SK-MEL-5 (cell line): ENCODE data around the gene DNAJC19. TPM values are rescaled to one million over a fixed set of nuclear protein-coding genes. Genes with fewer than 3 reads are reported as not detected.

Experiments
- DNase-seq: peaks from one replicate; pipeline ENCODE4 v3.0.0-alpha.2; 2016; ENCODE audit warnings: low read depth, low spot score
- in situ Hi-C: cut with HindIII; loops from 2 replicates; pipeline ENCODE4 v1.10.0; 2016; ENCODE audit warnings: low sequenced_read_pairs, high pct_unique_total_duplicates, low pct_unique_long_range_greater_than_20kb
- total RNA-seq: library from RNA; depleted of rRNA; stranded (reverse); fragments of >200 nt; shearing (Covaris generic); gene quantifications from 2 replicates; pipeline ENCODE4 v1.2.3, GENCODE V29; 2014; rRNA removed

The DNAJC19 gene
- total RNA-seq, 1 experiment from 2014 or later, result 40.7 TPM

GRCh38 chr3:180974286-180974685 lies 15.2 kb downstream of the DNAJC19 start:
- DNase-seq, result no peak
- in situ Hi-C loops, result no loop called here

GRCh38 chr3:180973543-180973942 lies 16.0 kb downstream of the DNAJC19 start:
- in situ Hi-C loops, result no loop called here

GRCh38 chr3:180970931-180971330 lies 18.6 kb downstream of the DNAJC19 start:
- DNase-seq, result no peak
- in situ Hi-C loops, result no loop called here

More at GRCh38 chr3:180973543-180973942, 16.0 kb downstream of the DNAJC19 start:
- DNase-seq, result no peak

- DNase-seq, result no peak
- in situ Hi-C loops, result no loop called here
Measured at GRCh38 chr3:180962530-180962929, 27.0 kb downstream of the DNAJC19 start.

DNA sequence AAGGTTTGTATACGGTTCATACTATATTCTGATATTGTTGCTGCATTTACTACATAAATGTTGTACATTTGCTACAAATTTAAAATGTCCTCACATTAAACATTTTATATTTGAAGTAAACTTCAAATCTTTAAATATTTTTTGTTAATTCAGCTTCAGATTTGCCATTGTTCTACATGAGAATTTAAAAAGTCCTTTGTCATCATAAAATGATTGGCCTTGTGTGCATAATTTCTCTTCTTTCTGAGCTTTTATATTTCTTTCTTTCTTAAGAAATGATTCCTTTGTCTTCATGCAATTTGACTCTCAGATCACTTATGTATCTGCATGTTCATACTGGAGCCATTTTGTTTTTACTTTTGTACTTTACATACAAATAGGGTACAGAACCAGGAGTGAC lies 28.0 kb downstream of the DNAJC19 start:
- in situ Hi-C loops, result no loop called here
- DNase-seq, result no peak

DNA sequence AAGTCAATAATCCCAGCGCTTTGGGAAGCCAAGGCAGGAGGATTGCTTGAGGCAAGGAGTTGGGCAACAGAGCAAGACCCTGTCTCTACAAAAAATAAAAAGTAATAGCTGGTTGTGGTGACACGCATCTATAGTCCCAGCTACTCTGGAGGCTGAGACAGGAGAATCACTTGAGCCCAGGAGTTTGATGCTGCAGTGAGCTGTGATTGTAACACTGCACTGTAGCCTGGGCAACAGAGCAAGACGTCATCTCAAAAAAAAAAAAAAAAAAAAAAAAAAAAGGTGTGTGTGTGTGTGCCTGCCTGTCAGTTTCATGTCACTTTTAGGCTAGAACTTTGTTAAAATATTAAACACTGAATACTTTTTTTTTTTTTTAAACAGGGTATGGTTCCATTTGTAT lies 28.4 kb downstream of the DNAJC19 start:
- DNase-seq, result no peak
- in situ Hi-C loops, result no loop called here

- in situ Hi-C loops, result no loop called here
- DNase-seq, result no peak
Measured at GRCh38 chr3:180959691-180960090, 29.8 kb downstream of the DNAJC19 start.

- no peak for DNase-seq
- in situ Hi-C loops, result no loop called here
Measured at GRCh38 chr3:180947761-180948390, 41.7 kb downstream of the DNAJC19 start.

DNA sequence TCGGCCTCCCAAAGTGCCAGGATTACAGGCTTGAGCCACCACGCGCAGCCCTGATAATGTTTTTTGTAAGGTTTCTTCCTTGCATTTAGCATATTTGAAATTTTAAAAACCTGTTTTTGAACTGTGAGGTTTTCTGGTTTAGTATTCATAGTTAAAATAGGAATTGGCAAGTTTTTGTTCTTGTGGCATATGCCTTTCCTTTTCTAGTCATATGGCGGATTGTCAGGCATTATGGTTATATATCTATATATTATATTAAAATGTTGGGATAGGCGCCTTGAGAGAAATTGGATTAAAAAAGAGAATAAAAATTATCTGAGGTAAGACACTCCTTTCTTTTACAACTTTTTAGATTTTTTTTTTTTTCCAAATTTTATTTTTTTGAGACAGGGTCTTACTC lies 48.7 kb downstream of the DNAJC19 start:
- DNase-seq, result no peak
- in situ Hi-C loops, result no loop called here

- DNase-seq, result no peak
- in situ Hi-C loops, result no loop called here
Measured at GRCh38 chr3:180934638-180935037, 54.9 kb downstream of the DNAJC19 start.

Other genes starting within 250 kb of the DNAJC19 start
- 142 and 158 TPM in 2 replicates for gene FXR1, start 77.1 kb downstream of the DNAJC19 start, total RNA-seq